GM19240 (cell line): Measurements from ENCODE around the gene PPP1CC.
"Not testable (repeated sequence)": the region's sequence is repeated elsewhere in the genome, so short reads cannot be mapped to it uniquely, and the experiment has no call there.

Source experiments
- DNase-seq: peaks from one replicate; pipeline ENCODE4 v3.0.0; 2011; ENCODE audit warnings: low spot score; ENCODE audit not compliant: insufficient read length

Gene PPP1CC

GRCh38 chr12:110742718-110743570, at the start of gene PPP1CC:
Gene PPP1CC, minus strand, starts transcription at chr12:110742891. Its CDS starts 184 bp downstream, at chr12:110742707.
- peak; percentile 70 for DNase-seq

- no peak for DNase-seq
These were observed 48.9 kb upstream of the PPP1CC start for GRCh38 chr12:110791589-110791988.

- no peak for DNase-seq
These were observed 47.6 kb upstream of the PPP1CC start for GRCh38 chr12:110790301-110790700.

GRCh38 chr12:110786012-110786411, 43.3 kb upstream of the PPP1CC start:
- no peak for DNase-seq

GRCh38 chr12:110785240-110785639, 42.5 kb upstream of the PPP1CC start:
- DNase-seq: no peak

GRCh38 chr12:110782922-110783321, 40.2 kb upstream of the PPP1CC start:
- DNase-seq: no peak

GRCh38 chr12:110782094-110782493, 39.4 kb upstream of the PPP1CC start:
- DNase-seq: no peak

- no peak for DNase-seq
These were observed 37.8 kb upstream of the PPP1CC start for GRCh38 chr12:110780448-110780847.

- DNase-seq: no peak
These were observed 36.3 kb upstream of the PPP1CC start for GRCh38 chr12:110778833-110779577.

- peak; percentile 70 for DNase-seq
These were observed 33.7 kb upstream of the PPP1CC start for GRCh38 chr12:110776410-110776809.

GRCh38 chr12:110775997-110776396, 33.3 kb upstream of the PPP1CC start:
- no peak for DNase-seq

- DNase-seq: no peak
These were observed 32.1 kb upstream of the PPP1CC start for GRCh38 chr12:110774824-110775223.

GRCh38 chr12:110768960-110769359, 26.3 kb upstream of the PPP1CC start:
- no peak for DNase-seq

- DNase-seq: no peak
These were observed 25.2 kb upstream of the PPP1CC start for GRCh38 chr12:110767863-110768262.

- no peak for DNase-seq
These were observed 23.8 kb upstream of the PPP1CC start for GRCh38 chr12:110766311-110767154.

GRCh38 chr12:110765572-110765971, 22.9 kb upstream of the PPP1CC start:
- DNase-seq: not testable (repeated sequence)

GRCh38 chr12:110765111-110765510, 22.4 kb upstream of the PPP1CC start:
- no peak for DNase-seq

- DNase-seq: no peak
These were observed 20.9 kb upstream of the PPP1CC start for GRCh38 chr12:110763583-110763982.

GRCh38 chr12:110762891-110763290, 20.2 kb upstream of the PPP1CC start:
- DNase-seq: no peak

- no peak for DNase-seq
These were observed 17.5 kb upstream of the PPP1CC start for GRCh38 chr12:110760204-110760609.

GRCh38 chr12:110758922-110759321, 16.2 kb upstream of the PPP1CC start:
- no peak for DNase-seq

- DNase-seq: no peak
These were observed 13.9 kb upstream of the PPP1CC start for GRCh38 chr12:110756611-110757010.
